Adrenal gland (tissue), 12 donors: Measurements from ENCODE around the gene NDST1. TPM values are rescaled to one million over a fixed set of nuclear protein-coding genes. Genes with fewer than 3 reads are reported as not detected.

ENCODE experiments used
- DNase-seq, 7 donors: peaks; one replicate each; pipeline ENCODE4 v3.0.0-alpha.2; 2019 to 2020
- H3K27ac ChIP-seq, 5 donors: fragments of 200-600 bp; sonication (generic) in 4 of 5; 1 replicate in 3 of 5; 2 replicates in 2 of 5; pipeline versions ENCODE4 v1.5.1 to v1.8.0; 2016 to 2020; ENCODE audit warnings: mild to moderate bottlenecking in 1 of 5
- H3K27me3 ChIP-seq: fragments of 200-600 bp; 2 replicates; pipeline ENCODE4 v1.8.0; 2021
- H3K36me3 ChIP-seq, 2 donors: fragments of 200-600 bp; replicated peaks in 1 of 2; 1 replicate in 1 of 2; 2 replicates in 1 of 2; pipeline versions ENCODE4 v1.5.1 to v1.8.0; 2018 to 2022
- H3K4me1 ChIP-seq, 2 donors: fragments of 200-600 bp; replicated peaks in 1 of 2; 1 replicate in 1 of 2; 2 replicates in 1 of 2; pipeline versions ENCODE4 v1.5.1 to v1.8.0; 2018 to 2021
- H3K4me3 ChIP-seq, 4 donors: fragments of 200-600 bp; sonication (generic) in 3 of 4; one replicate each; pipeline ENCODE4 v1.5.1; 2016 to 2018
- H3K9me3 ChIP-seq, 3 donors: fragments of 200-600 bp; sonication (generic) in 1 of 3; replicated peaks in 1 of 3; 1 replicate in 2 of 3; 2 replicates in 1 of 3; pipeline versions ENCODE4 v1.5.1 to v1.8.0; 2016 to 2021
- POLR2A ChIP-seq, 2 donors: fragments of 450-650 bp; IDR thresholded peaks; one replicate each; pipeline ENCODE4 v1.6.1; 2017; ENCODE audit warnings: antibody characterized with exemption in 2 of 2, mild to moderate bottlenecking in 2 of 2, moderate library complexity in 1 of 2
- WGBS, 4 donors: extraction: QIAGEN DNeasy Blood & Tissue Kit in 2 of 4; methylation state at CpG; one replicate each; pipeline versions ENCODE4 v1.1.5 to v1.1.7; 2013 to 2017; 5-methylcytosine and 5-hydroxymethylcytosine counted together
- intact Hi-C, 2 donors: fragments of 100-400 bp; cut with DNase I; formaldehyde crosslinking; loops; one replicate each; pipeline versions ENCODE4 v1.14.1 to v1.15.0; 2022 to 2023
- polyA plus RNA-seq, 3 donors: library from polyadenylated mRNA; stranded (reverse); fragments of 200-250 nt in 2 of 3; fragments of 350-450 nt in 1 of 3; fragmentation: Illumina TruSeq in 1 of 3; extraction: RNeasy Lipid Tissue Mini Kit (QIAGEN cat#74804) in 1 of 3; gene quantifications; one replicate each; pipeline ENCODE4 v1.2.3, GENCODE V29; 2013 to 2014
- total RNA-seq, 9 donors: library from RNA; depleted of rRNA in 4 of 9; stranded (reverse); fragments of >200 nt in 4 of 9; fragments of 120-200 nt in 1 of 9; fragmentation: NEBNext Ultra II Directional in 1 of 9; extraction: Animal tissue kit (Norgen Biotek cat#: 25700) in 1 of 9; gene quantifications; one replicate each; pipeline versions ENCODE4 v1.1.0 to v1.2.4, GENCODE V29; 2013 to 2023
- TF ChIP-seq, protein P1 (sequence below), 6 experiments: fragments of 450-650 bp in 4 of 6; fragments of 200-600 bp in 2 of 6; sonication (generic) in 1 of 6; IDR thresholded peaks; 1 replicate in 5 of 6; 2 replicates in 1 of 6; pipeline versions ENCODE4 v1.5.1 to v1.8.0; 2016 to 2021; ENCODE audit warnings: antibody characterized with exemption in 6 of 6, mild to moderate bottlenecking in 2 of 6, moderate library complexity in 1 of 6
- donor health status: healthy with polysubstance abuse.
- donor health status: Bipolar disorder and iron deficiency.
- donor health status: DM: yes; HTN: yes; CAD: no.
- donor health status: DM: no; HTN: no; CAD: no.
- donor health status: DM: no; HTN: no; CAD: no.
- donor health status: DM: yes; HTN: yes; CAD: no.

The NDST1 gene
- total and polyA plus RNA-seq, 12 donors, result 9.6 to 154 (median 94.7) TPM

DNA sequence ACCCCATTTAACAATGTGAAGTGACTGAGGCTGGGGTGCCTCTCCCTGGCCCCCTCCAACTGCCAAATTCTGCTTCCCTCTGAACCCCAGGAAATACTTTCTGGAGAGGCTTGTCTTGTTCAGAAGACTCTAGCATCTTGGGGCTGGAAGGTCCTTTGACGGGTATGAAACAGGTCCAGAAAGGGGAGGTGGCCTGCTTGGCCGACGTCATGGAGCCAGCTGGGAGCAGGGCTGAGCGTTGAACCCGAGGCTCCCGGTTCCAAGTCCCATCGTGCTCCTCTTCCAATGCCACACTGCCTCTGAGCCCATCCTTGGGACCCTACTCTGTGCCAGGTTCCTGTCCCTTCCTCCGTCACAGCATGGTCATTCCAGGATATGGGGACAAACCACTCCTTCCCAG lies 46.9 kb downstream of the NDST1 start:
- intact Hi-C loops, result loop anchor here in 1 of 2 donors (10.0 kb wide), 2 partner anchors 150 to 290 kb away; partner anchors contain the start of genes IRGM and RBM22

GRCh38 chr5:150556106-150556505 lies 48.2 kb downstream of the NDST1 start:
- H3K4me1 ChIP-seq, result no peaks in the 10 kb centered on the region
- no peak overlapping the region for H3K4me3 ChIP-seq
- H3K36me3 ChIP-seq, result peaks cover 0 to 51% of the 10 kb centered on the region in 2 donors
- H3K27me3 ChIP-seq, result no peaks in the 10 kb centered on the region
- no peaks in the 10 kb centered on the region for H3K9me3 ChIP-seq
- 78 to 94% (median 91%) methylated on average over 3 of the region's 3 CpGs for WGBS, 4 donors
- H3K27ac ChIP-seq, result no peak overlapping the region
- DNase-seq, result no peak
- intact Hi-C loops, result loop anchor here in 1 of 2 donors (10.0 kb wide), 2 partner anchors 149 to 289 kb away; partner anchors contain the start of genes IRGM and RBM22
- TF ChIP-seq, protein P1, sequence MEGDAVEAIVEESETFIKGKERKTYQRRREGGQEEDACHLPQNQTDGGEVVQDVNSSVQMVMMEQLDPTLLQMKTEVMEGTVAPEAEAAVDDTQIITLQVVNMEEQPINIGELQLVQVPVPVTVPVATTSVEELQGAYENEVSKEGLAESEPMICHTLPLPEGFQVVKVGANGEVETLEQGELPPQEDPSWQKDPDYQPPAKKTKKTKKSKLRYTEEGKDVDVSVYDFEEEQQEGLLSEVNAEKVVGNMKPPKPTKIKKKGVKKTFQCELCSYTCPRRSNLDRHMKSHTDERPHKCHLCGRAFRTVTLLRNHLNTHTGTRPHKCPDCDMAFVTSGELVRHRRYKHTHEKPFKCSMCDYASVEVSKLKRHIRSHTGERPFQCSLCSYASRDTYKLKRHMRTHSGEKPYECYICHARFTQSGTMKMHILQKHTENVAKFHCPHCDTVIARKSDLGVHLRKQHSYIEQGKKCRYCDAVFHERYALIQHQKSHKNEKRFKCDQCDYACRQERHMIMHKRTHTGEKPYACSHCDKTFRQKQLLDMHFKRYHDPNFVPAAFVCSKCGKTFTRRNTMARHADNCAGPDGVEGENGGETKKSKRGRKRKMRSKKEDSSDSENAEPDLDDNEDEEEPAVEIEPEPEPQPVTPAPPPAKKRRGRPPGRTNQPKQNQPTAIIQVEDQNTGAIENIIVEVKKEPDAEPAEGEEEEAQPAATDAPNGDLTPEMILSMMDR (IDR thresholded peaks at IDR 0.05), result no peak
- no peak for TF ChIP-seq POLR2A (IDR thresholded peaks at IDR 0.05)

More for the DNA sequence above, 46.9 kb downstream of the NDST1 start:
- Histone ChIP-seq H3K27ac (no peak overlapping the region), H3K27me3 (no peaks in the 10 kb centered on the region), H3K4me3 (no peak overlapping the region), H3K36me3 (peaks cover 0 to 63% of the 10 kb centered on the region in 2 donors), H3K4me1 (no peaks in the 10 kb centered on the region), H3K9me3 (no peaks in the 10 kb centered on the region)
- TF ChIP-seq, protein P1 (IDR thresholded peaks at IDR 0.05), result no peak
- 60 to 80% (median 73%) methylated on average over 8 of the region's 8 CpGs for WGBS, 4 donors
- DNase-seq, result no peak

- TF ChIP-seq, protein P1 (IDR thresholded peaks at IDR 0.05), result no peak
- no peak for TF ChIP-seq POLR2A (IDR thresholded peaks at IDR 0.05)
- Histone ChIP-seq H3K36me3 (peaks cover 0 to 44% of the 10 kb centered on the region in 2 donors), H3K27ac (no peak overlapping the region), H3K27me3 (no peaks in the 10 kb centered on the region), H3K9me3 (no peaks in the 10 kb centered on the region), H3K4me3 (no peak overlapping the region), H3K4me1 (no peaks in the 10 kb centered on the region)
- intact Hi-C loops, result loop anchor here in 1 of 2 donors (10.0 kb wide), 2 partner anchors 148 to 288 kb away; partner anchors contain the start of genes IRGM and RBM22
- 45 to 63% (median 48%) methylated on average over 5 to 7 of the region's 7 CpGs for WGBS, 4 donors
- DNase-seq, result no peak
Observed at GRCh38 chr5:150556859-150557508, 49.1 kb downstream of the NDST1 start.

- WGBS, 4 donors, result 17 to 47% (median 32%) methylated on average over 2 to 6 of the region's 6 CpGs
- no peak for DNase-seq
- peaks cover 0 to 39% of the 10 kb centered on the region in 2 donors for H3K36me3 ChIP-seq
- no peaks in the 10 kb centered on the region for H3K4me1 ChIP-seq
- intact Hi-C loops, result loop anchor here in 1 of 2 donors (10.0 kb wide), 2 partner anchors 147 to 287 kb away; partner anchors contain the start of genes IRGM and RBM22
- TF ChIP-seq POLR2A (IDR thresholded peaks at IDR 0.05), result no peak
- H3K4me3 ChIP-seq, result no peak overlapping the region
- H3K9me3 ChIP-seq, result no peaks in the 10 kb centered on the region
- H3K27ac ChIP-seq, result no peak overlapping the region
- no peaks in the 10 kb centered on the region for H3K27me3 ChIP-seq
Observed at GRCh38 chr5:150557509-150557872, 49.6 kb downstream of the NDST1 start.
